HUES6 (cell line): ENCODE results near the gene LRRC4B.

Experiments used
- H3K27ac ChIP-seq: 2 replicates; pipeline ENCODE4 v1.7.0; 2013; ENCODE audit warnings: low read depth, mild to moderate bottlenecking, low read length, inconsistent platforms
- H3K27me3 ChIP-seq: 2 replicates; pipeline ENCODE4 v1.6.1; 2013; ENCODE audit warnings: low read length; ENCODE audit not compliant: control insufficient read depth, insufficient read depth
- H3K36me3 ChIP-seq: 2 replicates; pipeline ENCODE4 v1.6.1; 2013; ENCODE audit warnings: low read length; ENCODE audit not compliant: control insufficient read depth, insufficient read depth
- H3K4me1 ChIP-seq: 2 replicates; pipeline ENCODE4 v1.6.1; 2013; ENCODE audit warnings: low read length; ENCODE audit not compliant: control insufficient read depth, insufficient read depth
- H3K4me3 ChIP-seq: 2 replicates; pipeline ENCODE4 v1.5.1; 2013; ENCODE audit warnings: low read depth, low read length
- H3K9ac ChIP-seq: one replicate; pipeline ENCODE4 v1.6.1; 2013; ENCODE audit warnings: mild to moderate bottlenecking, low read length
- H3K9me3 ChIP-seq: 2 replicates; pipeline ENCODE4 v1.6.1; 2013; ENCODE audit warnings: low read depth, low read length; ENCODE audit not compliant: control insufficient read depth, insufficient read depth

The LRRC4B gene

DNA sequence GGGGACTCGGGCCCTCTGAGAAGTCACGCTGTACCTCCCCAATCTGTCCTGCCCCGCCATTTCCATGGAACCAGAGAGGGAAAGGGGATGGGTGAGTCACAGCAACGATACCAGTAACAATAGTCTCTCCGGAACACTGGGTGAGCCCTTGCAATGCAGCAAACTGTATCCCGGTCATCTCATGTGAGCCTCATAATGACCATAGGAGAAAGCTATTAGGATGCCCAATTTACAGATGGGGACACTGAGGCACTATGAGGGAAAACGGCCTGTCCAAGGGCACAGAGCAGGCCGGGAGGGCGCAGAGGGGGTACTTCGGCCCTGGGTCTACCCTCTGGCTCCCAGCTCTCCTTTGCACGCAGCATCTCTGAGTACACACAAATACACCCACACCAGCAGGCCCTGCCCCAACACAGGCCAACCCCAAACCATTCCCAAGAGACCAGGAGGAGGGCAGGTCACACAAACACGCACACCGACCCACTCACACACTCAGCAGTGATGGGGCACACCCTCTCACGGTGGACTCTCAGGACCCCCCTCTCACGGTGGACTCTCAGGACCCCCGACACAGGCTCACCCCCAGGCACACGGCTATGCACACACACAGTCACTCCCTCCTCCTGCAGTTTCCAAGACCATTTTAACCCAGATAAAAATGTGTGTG is 18.2 kb downstream of the LRRC4B start:
- Histone ChIP-seq H3K9me3 (no peaks in the 10 kb centered on the region), H3K27me3 (peaks cover 61% of the 10 kb centered on the region), H3K36me3 (no peaks in the 10 kb centered on the region), H3K4me1 (peaks cover 8% of the 10 kb centered on the region), H3K9ac (no peak overlapping the region), H3K27ac (no peak overlapping the region), H3K4me3 (peak overlapping the region; percentile 75; the same call in 1 of the 2 replicates)

DNA sequence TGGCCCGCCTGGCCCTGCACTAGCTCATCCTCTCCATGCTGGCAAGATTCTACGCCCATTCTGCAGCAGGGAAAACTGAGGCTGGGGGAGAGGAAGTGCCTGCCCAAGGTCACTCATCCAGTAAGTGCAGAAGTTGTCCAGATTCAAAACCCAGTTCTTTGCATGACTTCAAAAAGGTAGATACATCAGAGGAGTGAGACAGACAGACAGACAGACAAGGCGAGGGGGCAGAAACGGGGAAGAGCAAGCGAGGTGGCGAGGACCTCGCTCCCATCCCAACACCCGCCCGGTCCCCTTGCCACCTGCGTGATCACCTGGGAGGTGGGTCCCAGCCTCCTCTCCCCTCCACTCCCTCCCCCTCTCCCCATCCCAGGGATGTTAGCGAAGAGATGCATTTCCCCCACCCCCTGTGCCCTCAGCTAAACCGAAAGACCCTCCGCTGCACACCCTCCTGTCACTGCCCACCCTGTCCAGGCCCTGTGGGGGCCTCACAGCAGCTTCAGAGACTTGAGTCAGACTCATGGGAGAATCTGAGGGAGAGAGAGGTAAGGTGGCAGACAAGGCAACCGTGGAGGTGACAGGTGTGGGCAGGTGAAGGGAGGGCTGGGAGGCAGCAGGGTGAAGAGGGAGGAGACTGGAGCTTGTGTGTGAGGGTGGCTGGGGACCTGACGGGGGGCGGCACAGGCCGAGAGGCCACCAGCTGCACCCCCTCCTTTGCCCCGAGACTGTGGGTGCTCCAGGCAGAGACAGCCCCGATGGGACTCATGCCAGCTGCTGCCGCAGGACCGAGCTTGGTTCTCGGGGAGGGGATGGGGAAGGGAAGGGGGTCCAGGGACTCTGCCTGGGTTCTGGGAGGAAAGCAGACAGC is 18.9 kb downstream of the LRRC4B start:
- no peak overlapping the region for H3K4me3 ChIP-seq
- H3K4me1 ChIP-seq = peaks cover 8% of the 10 kb centered on the region
- H3K27me3 ChIP-seq = peaks cover 53% of the 10 kb centered on the region
- no peak overlapping the region for H3K9ac ChIP-seq
- H3K27ac ChIP-seq = no peak overlapping the region
- no peaks in the 10 kb centered on the region for H3K9me3 ChIP-seq
- no peaks in the 10 kb centered on the region for H3K36me3 ChIP-seq

DNA sequence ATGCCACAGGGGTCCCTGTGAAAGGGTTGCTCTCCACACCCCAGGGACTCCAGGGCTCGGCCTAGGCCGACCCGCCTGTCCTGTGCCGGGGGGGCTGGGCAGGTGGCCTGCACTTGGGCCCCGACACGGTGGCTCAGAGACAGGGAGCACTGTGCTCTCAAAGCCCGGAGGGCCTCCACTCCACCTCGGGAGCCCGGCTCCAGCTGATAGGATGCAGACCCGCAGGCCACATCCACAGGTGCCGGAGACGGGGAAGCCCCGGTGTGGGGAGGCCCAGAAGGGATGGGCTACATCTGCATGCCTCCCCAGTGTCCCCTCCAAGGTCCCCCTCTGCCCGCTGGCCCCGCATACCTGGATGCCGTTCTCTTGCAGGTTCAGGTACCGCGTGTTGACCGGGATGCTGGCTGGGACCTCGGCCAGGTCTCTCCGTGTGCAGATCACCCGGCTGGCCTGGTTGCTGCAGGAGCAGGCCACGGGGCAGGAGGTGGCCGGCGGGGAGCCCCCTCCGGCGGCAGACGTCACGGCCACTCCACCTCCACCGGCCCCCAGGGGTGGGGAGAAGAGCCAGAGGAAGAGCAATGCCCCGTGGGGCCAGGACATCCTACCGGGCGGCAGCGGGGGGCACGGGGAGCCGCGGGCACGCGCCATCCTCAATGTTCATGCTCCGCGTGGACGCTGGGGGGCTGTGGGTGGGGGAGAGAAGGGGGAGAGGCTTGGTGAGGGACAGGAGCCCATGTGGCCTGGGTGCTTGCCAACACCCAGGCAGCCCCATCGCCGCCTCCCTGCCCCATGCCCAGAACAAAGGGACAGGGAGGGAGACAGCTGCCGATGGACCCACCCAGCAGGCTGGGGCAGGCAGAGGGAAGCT is 19.8 kb downstream of the LRRC4B start:
- H3K36me3 ChIP-seq = no peaks in the 10 kb centered on the region
- no peak overlapping the region for H3K27ac ChIP-seq
- H3K4me3 ChIP-seq = no peak overlapping the region
- no peaks in the 10 kb centered on the region for H3K9me3 ChIP-seq
- no peak overlapping the region for H3K9ac ChIP-seq
- H3K4me1 ChIP-seq = peaks cover 8% of the 10 kb centered on the region
- peaks cover 46% of the 10 kb centered on the region for H3K27me3 ChIP-seq

DNA sequence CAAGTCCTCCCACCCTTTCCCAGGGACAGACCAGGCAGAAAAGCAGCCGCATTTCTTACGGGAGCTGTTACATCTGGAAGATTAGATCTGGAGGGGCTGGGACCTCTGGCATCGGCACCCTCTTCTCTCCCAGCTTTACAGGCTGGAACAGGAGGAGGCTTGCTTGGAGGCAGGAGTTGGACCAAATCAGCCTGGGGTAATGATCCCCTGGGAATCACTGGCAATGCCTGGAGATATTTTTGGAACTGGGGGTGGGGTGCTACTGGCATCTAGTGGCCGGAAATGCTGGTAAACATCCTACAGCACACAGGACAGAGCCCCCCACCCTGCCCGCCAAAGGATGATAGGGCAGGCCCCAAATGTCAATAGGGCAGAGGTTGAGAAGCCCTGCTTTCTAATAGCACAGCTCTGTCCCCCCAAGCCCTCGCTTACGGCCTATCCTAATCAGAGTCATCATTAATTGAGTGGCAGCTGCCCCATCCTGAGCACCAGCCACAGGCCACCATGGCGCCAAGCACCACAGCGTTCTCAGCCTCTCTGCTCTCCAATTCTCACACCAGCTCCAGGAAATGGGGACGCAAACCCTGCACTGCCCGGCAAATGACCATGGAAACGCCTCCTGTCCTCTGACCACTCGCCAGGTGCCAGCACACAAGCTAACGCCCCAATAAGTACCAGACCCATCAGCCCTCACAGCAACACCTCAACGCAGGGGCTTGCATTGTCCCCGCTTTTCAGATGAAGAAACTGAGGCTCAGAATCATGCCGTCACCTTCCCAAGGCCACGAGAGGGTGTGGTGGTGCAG is 20.6 kb downstream of the LRRC4B start:
- no peak overlapping the region for H3K9ac ChIP-seq
- no peak overlapping the region for H3K27ac ChIP-seq
- H3K9me3 ChIP-seq = no peaks in the 10 kb centered on the region
- H3K27me3 ChIP-seq = peaks cover 37% of the 10 kb centered on the region
- no peak overlapping the region for H3K4me3 ChIP-seq
- H3K36me3 ChIP-seq = no peaks in the 10 kb centered on the region
- H3K4me1 ChIP-seq = peaks cover 8% of the 10 kb centered on the region

DNA sequence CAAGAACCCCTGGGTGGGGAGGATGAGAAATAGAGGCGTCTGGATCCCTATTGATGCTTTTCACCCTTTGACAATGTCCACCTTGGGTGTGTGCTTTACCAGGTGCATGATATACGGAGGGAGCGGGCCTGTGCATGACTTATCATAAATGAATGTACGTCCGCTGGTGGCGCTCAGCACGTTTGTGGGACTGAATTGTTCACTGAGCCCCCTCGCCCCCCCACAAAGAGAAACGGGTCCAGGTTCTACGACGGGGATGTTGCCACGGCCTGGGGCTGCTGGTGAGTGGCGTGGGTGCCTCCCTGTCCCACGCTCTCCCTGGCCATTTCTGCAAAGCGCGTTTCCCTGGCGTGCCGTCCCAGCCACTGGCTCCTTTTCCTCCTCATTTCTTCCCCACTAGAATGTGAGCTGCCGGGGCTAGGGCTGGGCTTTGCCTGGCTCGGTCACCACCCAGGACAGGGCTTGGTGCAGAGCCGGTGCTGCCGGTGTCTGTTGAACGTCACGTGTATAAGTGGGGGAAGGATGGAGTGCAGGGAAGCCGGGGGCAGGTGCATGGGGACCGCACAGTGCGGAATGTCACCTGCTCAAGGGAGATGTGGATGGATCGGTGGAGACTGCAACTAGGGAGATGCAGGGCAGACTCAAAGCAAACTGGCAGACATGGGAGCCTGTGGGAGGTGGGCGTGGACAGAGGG is 21.6 kb downstream of the LRRC4B start:
- Histone ChIP-seq H3K9ac (no peak overlapping the region), H3K4me3 (no peak overlapping the region), H3K27me3 (peaks cover 28% of the 10 kb centered on the region), H3K27ac (no peak overlapping the region), H3K36me3 (no peaks in the 10 kb centered on the region), H3K4me1 (peaks cover 13% of the 10 kb centered on the region), H3K9me3 (no peaks in the 10 kb centered on the region)

DNA sequence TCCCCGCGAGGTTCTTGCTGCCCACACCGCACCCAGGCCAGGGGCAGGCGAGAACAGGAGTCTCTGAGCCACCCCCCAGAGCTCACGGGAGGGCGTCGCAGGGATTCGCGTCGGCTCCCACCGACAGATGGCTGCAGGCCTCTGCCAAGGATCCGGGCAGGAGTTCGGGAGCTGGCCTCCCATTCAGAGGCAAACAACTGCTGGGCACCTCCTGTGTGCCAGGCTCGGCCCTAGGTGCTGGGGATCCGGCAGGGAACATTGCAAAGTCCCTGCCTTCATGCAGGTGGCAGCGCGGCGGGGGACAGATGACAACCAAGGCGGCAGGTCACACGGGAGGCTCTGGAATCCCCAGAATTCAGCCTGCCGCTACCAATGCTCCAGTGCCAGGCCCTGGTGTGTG is 25.3 kb downstream of the LRRC4B start:
- H3K9ac ChIP-seq = no peak overlapping the region
- no peak overlapping the region for H3K27ac ChIP-seq
- no peaks in the 10 kb centered on the region for H3K9me3 ChIP-seq
- no peaks in the 10 kb centered on the region for H3K36me3 ChIP-seq
- no peak overlapping the region for H3K4me3 ChIP-seq
- peaks cover 5% of the 10 kb centered on the region; the same call in 1 of the 2 replicates for H3K4me1 ChIP-seq
- H3K27me3 ChIP-seq = no peaks in the 10 kb centered on the region

DNA sequence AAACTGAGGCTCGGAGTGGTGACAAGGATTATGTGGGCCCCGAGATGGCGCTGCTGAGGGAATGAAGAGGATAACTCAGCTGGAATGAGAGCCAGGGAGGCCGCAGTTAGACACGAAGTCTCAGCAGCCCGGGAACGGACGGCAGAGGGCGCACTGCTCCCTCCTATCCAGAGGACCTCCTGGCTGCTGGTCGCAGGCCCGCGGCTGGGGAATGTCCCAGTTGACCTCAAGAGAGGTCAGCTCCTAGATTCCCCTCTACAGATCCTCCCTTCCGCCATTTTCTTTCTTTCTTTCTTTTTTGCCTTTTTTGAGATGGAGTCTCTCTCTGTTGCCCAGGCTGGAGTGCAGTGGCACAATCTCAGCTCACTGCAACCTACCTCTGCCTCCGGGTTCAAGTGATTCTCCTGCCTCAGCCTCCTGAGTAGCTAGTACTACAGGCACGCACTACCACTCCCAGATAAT is 30.4 kb downstream of the LRRC4B start:
- Histone ChIP-seq H3K27me3 (no peaks in the 10 kb centered on the region), H3K27ac (no peak overlapping the region), H3K9ac (no peak overlapping the region), H3K36me3 (no peaks in the 10 kb centered on the region), H3K4me3 (no peak overlapping the region), H3K4me1 (peaks cover 5% of the 10 kb centered on the region; the same call in 1 of the 2 replicates), H3K9me3 (peaks cover 2% of the 10 kb centered on the region)

DNA sequence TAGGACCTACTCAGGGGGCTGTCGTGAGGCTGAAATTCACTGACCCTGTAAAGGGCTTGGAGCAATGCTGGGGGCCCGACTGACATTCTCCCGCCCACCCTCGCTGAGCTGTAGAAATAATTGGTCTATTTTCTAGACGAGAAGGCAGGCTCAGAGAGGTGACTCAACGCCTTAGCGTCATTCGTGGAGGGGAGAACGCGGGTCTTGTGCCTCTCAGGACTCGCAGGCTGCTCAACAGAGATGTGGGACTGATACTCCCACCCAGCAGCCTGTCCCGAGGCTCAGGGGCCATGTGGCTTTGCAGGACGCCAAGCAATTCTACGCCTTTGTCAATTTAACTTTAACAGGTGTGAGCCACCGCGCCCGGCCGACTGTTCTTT is 30.9 kb downstream of the LRRC4B start:
- no peak overlapping the region for H3K9ac ChIP-seq
- H3K36me3 ChIP-seq = no peaks in the 10 kb centered on the region
- no peaks in the 10 kb centered on the region for H3K27me3 ChIP-seq
- no peak overlapping the region for H3K27ac ChIP-seq
- no peak overlapping the region for H3K4me3 ChIP-seq
- peaks cover 5% of the 10 kb centered on the region; the same call in 1 of the 2 replicates for H3K4me1 ChIP-seq
- H3K9me3 ChIP-seq = peaks cover 7% of the 10 kb centered on the region

DNA sequence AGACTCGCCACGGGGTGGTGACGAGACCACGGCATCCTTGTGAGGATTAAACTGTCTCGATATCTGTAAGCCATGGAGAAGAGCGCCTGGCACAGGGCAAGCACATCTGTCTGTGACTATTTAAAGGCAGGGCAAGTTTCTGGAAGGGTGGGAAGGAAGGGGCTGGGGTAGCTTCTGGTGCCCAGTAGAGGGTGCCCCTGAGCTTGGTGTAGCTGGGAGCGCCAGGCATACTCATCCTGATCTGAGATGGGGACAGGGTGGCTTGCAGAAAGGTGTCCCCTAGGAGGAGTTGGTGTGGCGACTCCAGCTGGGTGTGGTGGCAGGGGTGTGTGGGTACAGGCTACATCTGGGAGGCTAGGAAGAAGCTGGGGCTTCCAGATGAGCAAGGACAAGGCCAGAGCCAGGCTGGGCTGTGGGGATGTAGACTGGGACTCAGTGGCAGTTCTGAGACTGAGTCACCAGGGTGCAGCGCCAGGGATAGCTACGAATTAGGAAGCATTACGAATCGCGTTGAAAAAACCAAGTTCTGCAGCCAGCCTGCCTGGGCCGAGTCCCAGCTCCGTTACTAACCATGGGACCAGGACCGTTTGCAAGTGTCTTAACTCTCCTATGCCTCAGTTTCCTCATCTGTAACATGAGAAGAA is 31.5 kb downstream of the LRRC4B start:
- Histone ChIP-seq H3K4me1 (peaks cover 1% of the 10 kb centered on the region; the same call in 1 of the 2 replicates), H3K9ac (no peak overlapping the region), H3K36me3 (no peaks in the 10 kb centered on the region), H3K27me3 (no peaks in the 10 kb centered on the region), H3K9me3 (peaks cover 8% of the 10 kb centered on the region), H3K27ac (no peak overlapping the region), H3K4me3 (no peak overlapping the region)
